ENCODE data around the gene METTL5.
"Not testable (repeated sequence)": the region's sequence is repeated elsewhere in the genome, so short reads cannot be mapped to it uniquely, and the experiment has no call there.

The METTL5 gene

DNA sequence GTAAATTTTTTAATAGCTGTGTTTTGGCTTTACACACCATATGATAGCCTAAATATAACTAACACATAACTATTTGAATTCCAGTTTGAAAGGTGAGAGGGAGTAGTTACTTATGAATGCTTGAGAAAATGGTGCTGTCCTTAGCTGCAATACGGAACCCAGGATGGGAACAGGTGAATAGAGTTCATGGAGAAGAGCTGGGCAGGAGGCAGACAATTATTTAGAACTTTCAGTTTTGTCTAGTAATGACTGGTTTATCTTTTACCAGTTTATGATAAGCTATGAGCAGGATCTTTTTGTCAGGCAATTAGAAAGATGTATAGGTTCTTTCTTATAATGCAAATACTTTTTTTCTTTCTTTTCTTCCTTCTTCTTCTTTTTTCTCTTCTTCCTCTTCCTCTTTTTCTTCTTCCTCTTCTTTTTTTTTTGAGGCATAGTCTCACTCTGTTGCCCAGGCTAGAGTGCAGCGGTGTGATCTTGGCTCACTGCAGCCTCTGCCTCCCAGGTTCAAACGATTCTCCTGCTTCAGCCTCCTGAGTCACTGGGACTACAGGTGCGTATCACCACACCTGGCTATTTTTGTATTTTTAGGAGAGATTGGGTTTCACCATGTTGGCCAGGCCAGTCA, 28.4 kb upstream of the METTL5 start:
- H3K4me2 ChIP-seq (ENCODE audit: low read length), result no peak overlapping the region
- no peak overlapping the region for H3K27ac ChIP-seq (ENCODE audit: low read depth, low read length, poor library complexity, severe bottlenecking)
- H3K9ac ChIP-seq (ENCODE audit: low read length), result no peak overlapping the region
- no peaks in the 10 kb centered on the region for H3K27me3 ChIP-seq (ENCODE audit: insufficient read depth, low read length)
- no peaks in the 10 kb centered on the region for H3K9me2 ChIP-seq (ENCODE audit: low read depth, low read length)
- peaks cover 9% of the 10 kb centered on the region for H3K36me3 ChIP-seq (ENCODE audit: insufficient read depth, low read length)
- no peak overlapping the region for H2AFZ ChIP-seq (ENCODE audit: low read length)
- TF ChIP-seq, protein P1, sequence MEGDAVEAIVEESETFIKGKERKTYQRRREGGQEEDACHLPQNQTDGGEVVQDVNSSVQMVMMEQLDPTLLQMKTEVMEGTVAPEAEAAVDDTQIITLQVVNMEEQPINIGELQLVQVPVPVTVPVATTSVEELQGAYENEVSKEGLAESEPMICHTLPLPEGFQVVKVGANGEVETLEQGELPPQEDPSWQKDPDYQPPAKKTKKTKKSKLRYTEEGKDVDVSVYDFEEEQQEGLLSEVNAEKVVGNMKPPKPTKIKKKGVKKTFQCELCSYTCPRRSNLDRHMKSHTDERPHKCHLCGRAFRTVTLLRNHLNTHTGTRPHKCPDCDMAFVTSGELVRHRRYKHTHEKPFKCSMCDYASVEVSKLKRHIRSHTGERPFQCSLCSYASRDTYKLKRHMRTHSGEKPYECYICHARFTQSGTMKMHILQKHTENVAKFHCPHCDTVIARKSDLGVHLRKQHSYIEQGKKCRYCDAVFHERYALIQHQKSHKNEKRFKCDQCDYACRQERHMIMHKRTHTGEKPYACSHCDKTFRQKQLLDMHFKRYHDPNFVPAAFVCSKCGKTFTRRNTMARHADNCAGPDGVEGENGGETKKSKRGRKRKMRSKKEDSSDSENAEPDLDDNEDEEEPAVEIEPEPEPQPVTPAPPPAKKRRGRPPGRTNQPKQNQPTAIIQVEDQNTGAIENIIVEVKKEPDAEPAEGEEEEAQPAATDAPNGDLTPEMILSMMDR (IDR thresholded peaks at IDR 0.05; ENCODE audit: low read length), result no peak
- no peak for TF ChIP-seq EZH2 (IDR thresholded peaks at IDR 0.05; ENCODE audit: borderline replicate concordance, low read length)
- peaks cover 3% of the 10 kb centered on the region for H3K9me3 ChIP-seq (ENCODE audit: low read length)
- no peaks in the 10 kb centered on the region for H4K20me1 ChIP-seq (ENCODE audit: insufficient read depth, low read length)
- H3F3A ChIP-seq (ENCODE audit: insufficient read depth, low read length), result no peaks in the 10 kb centered on the region
- H3K4me1 ChIP-seq (ENCODE audit: insufficient read depth, low read length, severe bottlenecking), result peaks cover 9% of the 10 kb centered on the region
- H3K79me2 ChIP-seq (ENCODE audit: insufficient read depth, low read length), result no peaks in the 10 kb centered on the region
- H3K4me3 ChIP-seq (ENCODE audit: low read depth, low read length, poor library complexity, severe bottlenecking), result no peak overlapping the region

DNA sequence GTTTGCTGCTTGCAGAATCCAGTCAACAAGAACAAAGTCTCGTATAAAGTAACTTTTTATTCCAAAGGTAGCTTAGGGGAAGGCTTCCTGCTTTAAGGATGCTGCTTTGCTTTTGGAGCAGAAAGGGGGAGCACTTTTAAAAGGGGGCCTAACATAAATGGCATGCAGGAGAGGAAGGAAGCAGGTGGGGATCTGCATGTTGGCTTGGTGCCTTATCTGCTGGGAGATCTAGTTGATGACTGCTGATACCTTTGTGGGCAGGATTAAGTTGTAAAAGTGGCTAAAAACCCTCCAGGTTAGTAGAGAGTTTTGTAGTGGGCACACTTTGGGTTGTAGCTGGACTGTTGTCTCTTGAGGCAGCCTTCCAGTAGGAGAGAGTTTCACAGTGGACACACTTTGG, 25.0 kb upstream of the METTL5 start:
- peaks cover 3% of the 10 kb centered on the region; the same call in 1 of the 2 replicates for H3K79me2 ChIP-seq (ENCODE audit: insufficient read depth, low read length)
- no peak overlapping the region for H3K27ac ChIP-seq (ENCODE audit: low read depth, low read length, poor library complexity, severe bottlenecking)
- no peak overlapping the region for H3K4me2 ChIP-seq (ENCODE audit: low read length)

DNA sequence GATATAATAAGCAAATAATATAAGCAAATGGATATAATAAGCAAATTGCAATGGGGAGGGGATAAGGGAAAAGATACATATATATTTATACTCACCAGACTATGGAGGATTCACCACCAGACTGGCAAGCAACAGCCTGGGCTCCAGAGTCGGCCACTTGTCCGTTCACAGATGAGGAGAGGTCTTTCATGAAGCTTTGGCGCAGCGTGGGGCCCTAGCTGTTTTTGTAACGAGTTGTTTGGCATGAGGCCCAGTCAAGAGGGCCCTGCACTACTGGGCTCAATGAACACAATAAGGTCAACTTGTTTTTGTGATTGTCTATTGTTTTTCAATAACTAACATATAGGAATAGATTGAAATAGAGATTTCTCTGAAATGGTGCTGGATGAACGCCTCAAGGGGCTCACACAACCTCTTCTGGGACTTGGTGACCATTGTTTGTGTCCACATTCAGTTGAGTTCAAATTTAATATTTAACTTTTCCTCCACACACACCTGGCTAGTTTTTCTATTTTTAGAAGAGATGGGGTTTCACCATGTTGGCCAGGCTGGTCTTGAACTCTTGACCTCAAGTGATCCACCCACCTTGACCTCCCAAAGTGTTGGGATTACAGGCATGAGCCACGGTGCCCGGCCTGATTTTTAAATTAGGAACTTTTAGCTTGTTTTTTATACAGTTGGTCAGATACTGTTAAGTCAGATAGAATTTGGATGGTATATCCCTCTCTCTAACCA, 24.4 kb upstream of the METTL5 start:
- not testable (repeated sequence) for H3K4me3 ChIP-seq (ENCODE audit: low read depth, low read length, poor library complexity, severe bottlenecking); H3K79me2 ChIP-seq (ENCODE audit: insufficient read depth, low read length); H3F3A ChIP-seq (ENCODE audit: insufficient read depth, low read length); H3K9me2 ChIP-seq (ENCODE audit: low read depth, low read length); H3K4me2 ChIP-seq (ENCODE audit: low read length); H3K4me1 ChIP-seq (ENCODE audit: insufficient read depth, low read length, severe bottlenecking); H3K27me3 ChIP-seq (ENCODE audit: insufficient read depth, low read length); H3K36me3 ChIP-seq (ENCODE audit: insufficient read depth, low read length); H3K9ac ChIP-seq (ENCODE audit: low read length); H3K9me3 ChIP-seq (ENCODE audit: low read length); H2AFZ ChIP-seq (ENCODE audit: low read length); H3K27ac ChIP-seq (ENCODE audit: low read depth, low read length, poor library complexity, severe bottlenecking); H4K20me1 ChIP-seq (ENCODE audit: insufficient read depth, low read length)

More for the DNA sequence above, 25.0 kb upstream of the METTL5 start:
- peaks cover 9% of the 10 kb centered on the region for H3K4me1 ChIP-seq (ENCODE audit: insufficient read depth, low read length, severe bottlenecking)
- H3K27me3 ChIP-seq (ENCODE audit: insufficient read depth, low read length), result no peaks in the 10 kb centered on the region
- H3K9ac ChIP-seq (ENCODE audit: low read length), result no peak overlapping the region
- no peaks in the 10 kb centered on the region for H4K20me1 ChIP-seq (ENCODE audit: insufficient read depth, low read length)
- peaks cover 9% of the 10 kb centered on the region for H3K36me3 ChIP-seq (ENCODE audit: insufficient read depth, low read length)
- no peaks in the 10 kb centered on the region for H3K9me2 ChIP-seq (ENCODE audit: low read depth, low read length)
- H3K9me3 ChIP-seq (ENCODE audit: low read length), result peaks cover 3% of the 10 kb centered on the region
- H3F3A ChIP-seq (ENCODE audit: insufficient read depth, low read length), result no peaks in the 10 kb centered on the region
- H2AFZ ChIP-seq (ENCODE audit: low read length), result no peak overlapping the region
- TF ChIP-seq EZH2 (IDR thresholded peaks at IDR 0.05; ENCODE audit: borderline replicate concordance, low read length), result no peak
- TF ChIP-seq, protein P1 (IDR thresholded peaks at IDR 0.05; ENCODE audit: low read length), result no peak
- H3K4me3 ChIP-seq (ENCODE audit: low read depth, low read length, poor library complexity, severe bottlenecking), result no peak overlapping the region

Measured in OCI-LY1 (cell line).